ENCODE measurements around the gene CERS1. TPM values are rescaled to one million over a fixed set of nuclear protein-coding genes. Genes with fewer than 3 reads are reported as not detected.

CERS1 gene
- polyA plus RNA-seq, 3 donors = not detected

GRCh38 chr19:18922228-18922985, 26.4 kb upstream of the CERS1 start:
- Mint-ChIP-seq H3K4me3 (no peak overlapping the region), H3K27ac (peak overlapping the region in 1 of 7 donors; percentile 53), H3K36me3 (peaks cover 48 to 65% of the 10 kb centered on the region in 2 donors), H3K27me3 (ENCODE audit: low read depth in 3 of 3) (peaks cover 0 to 2% (median 0%) of the 10 kb centered on the region in 3 donors), H3K4me1 (peaks cover 24% of the 10 kb centered on the region), H3K9me3 (no peaks in the 10 kb centered on the region)
- H2AFZ ChIP-seq (ENCODE audit: insufficient read depth, low read depth, low read length, poor library complexity, severe bottlenecking) = no peak overlapping the region
- intact Hi-C loops (cut with micrococcal nuclease) = no loop called here
- no peak overlapping the region for H3K4me3 ChIP-seq (replicated peaks in 1 of 3; ENCODE audit: low read depth in 2 of 3, low read length in 3 of 3)
- DNase-seq = no peak
- no peaks in the 10 kb centered on the region for H3K27me3 ChIP-seq (ENCODE audit: control insufficient read depth in 2 of 2, insufficient read depth in 2 of 2, low read length in 2 of 2)
- TF ChIP-seq, protein P1, sequence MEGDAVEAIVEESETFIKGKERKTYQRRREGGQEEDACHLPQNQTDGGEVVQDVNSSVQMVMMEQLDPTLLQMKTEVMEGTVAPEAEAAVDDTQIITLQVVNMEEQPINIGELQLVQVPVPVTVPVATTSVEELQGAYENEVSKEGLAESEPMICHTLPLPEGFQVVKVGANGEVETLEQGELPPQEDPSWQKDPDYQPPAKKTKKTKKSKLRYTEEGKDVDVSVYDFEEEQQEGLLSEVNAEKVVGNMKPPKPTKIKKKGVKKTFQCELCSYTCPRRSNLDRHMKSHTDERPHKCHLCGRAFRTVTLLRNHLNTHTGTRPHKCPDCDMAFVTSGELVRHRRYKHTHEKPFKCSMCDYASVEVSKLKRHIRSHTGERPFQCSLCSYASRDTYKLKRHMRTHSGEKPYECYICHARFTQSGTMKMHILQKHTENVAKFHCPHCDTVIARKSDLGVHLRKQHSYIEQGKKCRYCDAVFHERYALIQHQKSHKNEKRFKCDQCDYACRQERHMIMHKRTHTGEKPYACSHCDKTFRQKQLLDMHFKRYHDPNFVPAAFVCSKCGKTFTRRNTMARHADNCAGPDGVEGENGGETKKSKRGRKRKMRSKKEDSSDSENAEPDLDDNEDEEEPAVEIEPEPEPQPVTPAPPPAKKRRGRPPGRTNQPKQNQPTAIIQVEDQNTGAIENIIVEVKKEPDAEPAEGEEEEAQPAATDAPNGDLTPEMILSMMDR (IDR thresholded peaks at IDR 0.05) = no peak
- no peaks in the 10 kb centered on the region for H3K9me3 ChIP-seq (replicated peaks in 1 of 2; ENCODE audit: control insufficient read depth in 1 of 2, insufficient read depth in 1 of 2, low read length in 2 of 2)
- WGBS (ENCODE audit: insufficient coverage) = 92% methylated on average over 28 of the region's 29 CpGs
- no peak overlapping the region for H3K4me2 ChIP-seq (replicated peaks; ENCODE audit: extremely low read depth, low read length, poor library complexity, severe bottlenecking)
- peaks cover 47% of the 10 kb centered on the region for H3K79me2 ChIP-seq (ENCODE audit: insufficient read depth, low read length)
- H3K36me3 ChIP-seq (replicated peaks in 1 of 2; ENCODE audit: control insufficient read depth in 1 of 2, insufficient read depth in 2 of 2, low read length in 2 of 2) = peaks cover 47 to 61% of the 10 kb centered on the region in 2 donors
- peaks cover 53% of the 10 kb centered on the region for H4K20me1 ChIP-seq (ENCODE audit: insufficient read depth, low read length)
- no peak overlapping the region for H3K27ac ChIP-seq (ENCODE audit: low read depth in 1 of 2, low read length in 2 of 2)
- H3K4me1 ChIP-seq (ENCODE audit: control insufficient read depth in 1 of 2, insufficient read depth in 2 of 2, low read length in 2 of 2) = peaks cover 21 to 24% of the 10 kb centered on the region in 2 donors
- H3K9ac ChIP-seq (ENCODE audit: insufficient read depth, low read length, poor library complexity, severe bottlenecking) = no peak overlapping the region

DNA sequence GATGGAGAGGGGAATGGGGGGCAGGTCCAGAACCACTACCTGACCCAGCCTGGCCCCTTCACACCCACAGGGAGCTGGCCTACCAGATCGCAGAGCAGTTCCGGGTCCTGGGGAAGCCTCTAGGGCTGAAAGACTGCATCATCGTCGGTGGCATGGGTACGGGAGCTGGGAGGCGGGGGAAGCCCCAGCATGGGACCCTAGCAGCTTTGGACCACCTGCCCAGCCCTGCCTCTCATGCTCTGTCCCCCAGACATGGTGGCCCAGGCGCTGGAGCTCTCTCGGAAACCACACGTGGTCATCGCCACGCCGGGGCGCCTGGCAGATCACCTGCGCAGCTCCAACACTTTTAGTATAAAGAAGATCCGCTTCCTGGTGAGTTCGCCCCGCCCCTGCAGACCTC, 25.6 kb upstream of the CERS1 start:
- no peak overlapping the region for H3K9ac ChIP-seq (ENCODE audit: insufficient read depth, low read length, poor library complexity, severe bottlenecking)

More for the DNA sequence above, 25.6 kb upstream of the CERS1 start:
- TF ChIP-seq, protein P1 (IDR thresholded peaks at IDR 0.05) = no peak
- Histone ChIP-seq H3K79me2 (ENCODE audit: insufficient read depth, low read length) (peaks cover 55% of the 10 kb centered on the region), H3K4me2 (replicated peaks; ENCODE audit: extremely low read depth, low read length, poor library complexity, severe bottlenecking) (no peak overlapping the region), H3K27ac (ENCODE audit: low read depth in 1 of 2, low read length in 2 of 2) (no peak overlapping the region), H3K4me3 (replicated peaks in 1 of 3; ENCODE audit: low read depth in 2 of 3, low read length in 3 of 3) (no peak overlapping the region), H2AFZ (ENCODE audit: insufficient read depth, low read depth, low read length, poor library complexity, severe bottlenecking) (no peak overlapping the region), H3K4me1 (ENCODE audit: control insufficient read depth in 1 of 2, insufficient read depth in 2 of 2, low read length in 2 of 2) (peaks cover 21 to 26% of the 10 kb centered on the region in 2 donors), H4K20me1 (ENCODE audit: insufficient read depth, low read length) (peaks cover 48% of the 10 kb centered on the region), H3K9me3 (replicated peaks in 1 of 2; ENCODE audit: control insufficient read depth in 1 of 2, insufficient read depth in 1 of 2, low read length in 2 of 2) (no peaks in the 10 kb centered on the region), H3K27me3 (ENCODE audit: control insufficient read depth in 2 of 2, insufficient read depth in 2 of 2, low read length in 2 of 2) (no peaks in the 10 kb centered on the region), H3K36me3 (replicated peaks in 1 of 2; ENCODE audit: control insufficient read depth in 1 of 2, insufficient read depth in 2 of 2, low read length in 2 of 2) (peaks cover 44 to 53% of the 10 kb centered on the region in 2 donors)
- WGBS (ENCODE audit: insufficient coverage) = 96% methylated on average over 17 of the region's 17 CpGs
- Mint-ChIP-seq H3K27me3 (ENCODE audit: low read depth in 3 of 3) (peaks cover 0 to 2% (median 0%) of the 10 kb centered on the region in 3 donors), H3K27ac (peak overlapping the region in 3 of 7 donors; percentile 48 to 96 (median 96)), H3K9me3 (no peaks in the 10 kb centered on the region), H3K4me1 (peaks cover 26% of the 10 kb centered on the region), H3K36me3 (peaks cover 48 to 66% of the 10 kb centered on the region in 2 donors), H3K4me3 (no peak overlapping the region)
- intact Hi-C loops (cut with micrococcal nuclease) = no loop called here
- no peak for DNase-seq

All from CD14-positive monocyte (primary cell).